PFSK-1 (cell line): Measurements from ENCODE around the gene ARSD.

Source experiments
- FOXP2 ChIP-seq: optimal IDR thresholded peaks from 2 replicates; pipeline ENCODE3; 2011; ENCODE audit warnings: borderline replicate concordance, control low read depth, inconsistent platforms; ENCODE audit not compliant: insufficient read depth; ENCODE audit errors: extremely low read length, extremely low read depth
- POLR2AphosphoS5 ChIP-seq: IDR thresholded peaks from 2 replicates; pipeline ENCODE4 v1.6.1; 2012; ENCODE audit warnings: low read depth, mild to moderate bottlenecking, control low read depth, low read length, moderate library complexity
- SIN3A ChIP-seq: IDR thresholded peaks from 2 replicates; pipeline ENCODE4 v1.6.1; 2012; ENCODE audit warnings: mild to moderate bottlenecking, low read length, moderate library complexity, borderline replicate concordance; ENCODE audit not compliant: insufficient read depth
- TAF1 ChIP-seq: IDR thresholded peaks from 2 replicates; pipeline ENCODE4 v1.6.1; 2012; ENCODE audit warnings: low read length, control low read depth, borderline replicate concordance; ENCODE audit not compliant: insufficient read depth
- TF ChIP-seq, protein P1 (sequence below), 2 experiments: IDR thresholded peaks; 2 replicates each; pipeline versions ENCODE4 v1.6.1 to v1.8.0; 2011 to 2012; ENCODE audit warnings: low read depth in 2 of 2, low read length in 2 of 2, control low read depth in 1 of 2, inconsistent platforms in 1 of 2, mild to moderate bottlenecking in 1 of 2, moderate library complexity in 1 of 2; ENCODE audit not compliant: insufficient read depth in 1 of 2

The ARSD gene

DNA sequence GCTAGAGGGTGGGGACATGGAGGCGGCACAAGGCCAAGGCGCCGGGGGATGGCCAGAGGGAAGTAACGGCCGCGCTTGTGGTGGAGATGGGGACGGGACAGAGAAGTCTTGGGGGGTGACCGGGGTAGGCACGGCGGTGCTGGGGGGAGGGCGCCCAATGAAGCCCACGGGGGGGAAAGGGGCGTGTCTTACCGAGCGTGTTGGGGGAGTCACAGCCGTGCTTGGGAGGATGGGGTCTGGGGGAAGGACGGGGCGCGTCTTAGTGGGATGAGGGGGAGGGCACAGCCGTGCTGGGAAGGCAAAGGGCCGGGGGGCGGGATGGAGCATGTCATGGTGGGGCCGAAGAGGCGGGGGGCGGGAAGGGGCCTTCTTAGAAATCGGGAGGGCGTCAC, 952 bp downstream of the ARSD start:
- TF ChIP-seq, protein P1, sequence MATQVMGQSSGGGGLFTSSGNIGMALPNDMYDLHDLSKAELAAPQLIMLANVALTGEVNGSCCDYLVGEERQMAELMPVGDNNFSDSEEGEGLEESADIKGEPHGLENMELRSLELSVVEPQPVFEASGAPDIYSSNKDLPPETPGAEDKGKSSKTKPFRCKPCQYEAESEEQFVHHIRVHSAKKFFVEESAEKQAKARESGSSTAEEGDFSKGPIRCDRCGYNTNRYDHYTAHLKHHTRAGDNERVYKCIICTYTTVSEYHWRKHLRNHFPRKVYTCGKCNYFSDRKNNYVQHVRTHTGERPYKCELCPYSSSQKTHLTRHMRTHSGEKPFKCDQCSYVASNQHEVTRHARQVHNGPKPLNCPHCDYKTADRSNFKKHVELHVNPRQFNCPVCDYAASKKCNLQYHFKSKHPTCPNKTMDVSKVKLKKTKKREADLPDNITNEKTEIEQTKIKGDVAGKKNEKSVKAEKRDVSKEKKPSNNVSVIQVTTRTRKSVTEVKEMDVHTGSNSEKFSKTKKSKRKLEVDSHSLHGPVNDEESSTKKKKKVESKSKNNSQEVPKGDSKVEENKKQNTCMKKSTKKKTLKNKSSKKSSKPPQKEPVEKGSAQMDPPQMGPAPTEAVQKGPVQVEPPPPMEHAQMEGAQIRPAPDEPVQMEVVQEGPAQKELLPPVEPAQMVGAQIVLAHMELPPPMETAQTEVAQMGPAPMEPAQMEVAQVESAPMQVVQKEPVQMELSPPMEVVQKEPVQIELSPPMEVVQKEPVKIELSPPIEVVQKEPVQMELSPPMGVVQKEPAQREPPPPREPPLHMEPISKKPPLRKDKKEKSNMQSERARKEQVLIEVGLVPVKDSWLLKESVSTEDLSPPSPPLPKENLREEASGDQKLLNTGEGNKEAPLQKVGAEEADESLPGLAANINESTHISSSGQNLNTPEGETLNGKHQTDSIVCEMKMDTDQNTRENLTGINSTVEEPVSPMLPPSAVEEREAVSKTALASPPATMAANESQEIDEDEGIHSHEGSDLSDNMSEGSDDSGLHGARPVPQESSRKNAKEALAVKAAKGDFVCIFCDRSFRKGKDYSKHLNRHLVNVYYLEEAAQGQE (IDR thresholded peaks at IDR 0.05; ENCODE audit: insufficient read depth in 1 of 2, low read depth in 2 of 2, low read length in 2 of 2), result no peak
- TF ChIP-seq TAF1 (no peak), POLR2AphosphoS5 (no peak), FOXP2 (no peak), SIN3A (no peak)

DNA sequence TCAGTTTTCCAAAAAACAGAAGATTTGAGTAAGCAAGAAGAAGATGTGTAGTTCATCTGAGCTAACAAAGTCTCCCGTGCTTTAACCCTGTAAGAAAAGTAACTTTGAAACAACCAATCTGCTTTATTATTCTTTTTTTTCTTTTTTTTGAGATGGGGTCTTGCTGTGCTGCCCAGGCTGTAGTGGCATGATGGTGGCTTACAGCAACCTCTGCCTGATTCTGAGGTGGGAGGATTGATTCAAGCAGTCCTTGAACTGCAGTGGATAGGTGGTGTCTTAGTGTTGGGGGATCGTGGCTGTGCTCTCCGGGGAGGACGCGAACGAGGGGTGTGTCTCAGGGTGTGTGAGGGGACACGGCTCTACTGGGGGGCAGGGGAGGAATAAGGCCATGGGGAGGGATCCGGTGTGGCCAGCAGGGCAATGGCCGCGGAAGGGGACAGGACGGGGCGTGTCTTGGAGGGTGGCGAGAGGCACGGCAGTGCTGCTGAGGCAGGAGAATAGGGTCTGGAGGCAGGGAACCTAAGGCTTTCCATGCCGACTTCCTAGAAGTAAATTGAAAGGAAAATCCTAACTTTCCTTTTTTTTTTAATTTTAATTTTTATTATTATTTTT, 2.4 kb downstream of the ARSD start:
- TF ChIP-seq TAF1 (no peak), FOXP2 (no peak), SIN3A (no peak)
- TF ChIP-seq, protein P1 (IDR thresholded peaks at IDR 0.05; ENCODE audit: insufficient read depth in 1 of 2, low read depth in 2 of 2, low read length in 2 of 2), result no peak

DNA sequence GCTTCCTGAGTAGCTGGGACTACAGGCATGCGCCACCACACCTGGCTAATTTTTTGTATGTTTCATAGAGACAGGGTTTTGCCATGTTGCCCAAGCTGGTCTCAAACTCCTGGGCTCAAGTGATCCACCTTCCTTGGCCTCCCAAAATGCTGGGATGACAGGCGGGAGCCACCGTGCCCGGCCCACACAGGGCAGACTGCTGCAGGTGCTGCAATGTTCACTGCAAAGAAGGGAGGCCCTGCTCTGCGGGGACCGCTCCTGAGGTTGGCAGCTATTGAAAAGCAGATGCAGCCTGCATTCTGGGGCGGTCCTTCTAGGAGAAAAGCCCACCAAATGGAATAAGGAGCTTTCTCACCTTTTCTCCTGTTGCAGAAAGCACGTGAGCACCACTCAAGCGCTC, 5.0 kb downstream of the ARSD start:
- no peak for TF ChIP-seq FOXP2
- TF ChIP-seq, protein P1 (IDR thresholded peaks at IDR 0.05; ENCODE audit: insufficient read depth in 1 of 2, low read depth in 2 of 2, low read length in 2 of 2), result no peak
- no peak for TF ChIP-seq TAF1
- TF ChIP-seq POLR2AphosphoS5, result no peak
- no peak for TF ChIP-seq SIN3A

- TF ChIP-seq, protein P1 (IDR thresholded peaks at IDR 0.05; ENCODE audit: insufficient read depth in 1 of 2, low read depth in 2 of 2, low read length in 2 of 2), result no peak
- TF ChIP-seq POLR2AphosphoS5, result no peak
- TF ChIP-seq SIN3A, result no peak
- TF ChIP-seq FOXP2, result no peak
Observed at GRCh38 chrX:2921750-2922149, 7.4 kb downstream of the ARSD start.

DNA sequence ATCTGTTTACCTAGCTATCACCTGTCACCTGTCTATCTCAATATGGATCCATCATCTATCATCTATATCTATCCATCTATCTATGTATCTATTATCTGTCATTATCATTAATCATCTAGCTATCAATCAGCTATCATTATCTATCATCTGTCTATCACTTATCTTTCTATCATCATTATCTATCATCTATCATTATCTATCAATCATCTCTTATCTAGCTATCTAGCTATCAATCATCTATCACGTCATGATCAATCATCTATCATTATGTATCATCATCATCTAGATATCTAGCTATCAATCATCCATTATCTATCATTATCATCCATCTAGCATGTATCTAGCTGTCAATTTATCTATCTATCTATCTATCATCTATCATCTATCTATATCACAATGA, 7.9 kb downstream of the ARSD start:
- TF ChIP-seq, protein P1 (IDR thresholded peaks at IDR 0.05; ENCODE audit: insufficient read depth in 1 of 2, low read depth in 2 of 2, low read length in 2 of 2), result no peak
- TF ChIP-seq POLR2AphosphoS5, result no peak
- TF ChIP-seq TAF1, result no peak
